HG02943 (cell line): ENCODE measurements around the gene BMPER.

Experiments used
- ATAC-seq: cut with Tn5 transposase; IDR thresholded peaks from one replicate; pipeline ENCODE4 v1.9.1; 2021; ENCODE audit warnings: mild to moderate bottlenecking, low read depth, moderate library complexity; ENCODE audit not compliant: unreplicated experiment

BMPER gene

DNA sequence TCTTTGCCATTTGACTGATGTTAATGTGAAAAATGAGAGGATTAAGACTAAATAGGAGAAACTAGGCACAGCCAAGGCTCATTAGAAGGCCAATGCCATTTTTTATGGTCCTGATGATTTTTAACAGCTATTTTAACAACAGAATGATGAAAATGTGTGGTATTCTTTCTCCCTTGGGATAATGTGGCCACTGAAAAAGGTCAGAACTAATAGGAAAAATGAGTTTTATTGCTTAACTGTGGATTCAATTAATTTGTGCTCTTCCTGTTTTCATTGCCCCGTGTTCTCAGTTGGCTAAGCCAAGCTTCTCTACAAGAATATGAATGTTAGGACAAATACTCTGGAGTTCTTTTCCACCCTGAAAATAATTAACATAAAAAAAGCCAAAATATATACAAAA lies 56.6 kb downstream of the BMPER start:
- ATAC-seq: no peak

DNA sequence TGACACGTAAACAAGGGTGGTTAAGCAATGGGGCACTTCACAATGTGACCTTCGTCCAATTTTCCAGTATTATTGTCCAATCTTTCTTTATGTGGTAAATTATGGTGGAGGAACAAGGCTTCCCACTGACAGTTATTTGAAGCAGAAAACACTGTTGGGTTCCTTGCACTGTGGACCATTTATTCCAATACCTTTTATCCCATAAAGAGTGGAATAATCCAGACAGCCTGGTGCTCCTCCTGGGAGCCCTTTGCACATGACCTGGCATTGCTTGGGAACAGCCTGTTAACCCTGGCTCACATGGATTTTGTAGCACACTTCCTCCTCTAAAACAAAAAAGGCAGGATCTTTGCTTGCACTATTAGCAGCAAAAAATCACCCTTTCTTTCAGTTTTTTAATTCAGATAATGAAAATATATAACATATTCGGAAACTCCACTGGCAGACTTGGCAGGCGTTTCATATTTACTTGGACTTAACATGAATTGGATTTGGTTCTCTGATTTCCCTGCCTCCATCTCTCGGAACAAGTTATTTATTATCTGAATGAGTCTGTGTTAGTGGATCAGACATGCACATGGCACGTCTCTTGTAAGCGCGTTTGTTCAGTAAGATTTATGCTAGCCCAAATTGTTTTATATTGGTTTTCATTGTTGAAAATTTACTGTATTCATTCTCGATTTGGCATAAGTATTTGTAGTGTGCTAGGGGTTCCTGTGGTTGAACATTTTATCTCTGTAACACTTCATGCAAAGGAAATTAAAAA lies 59.3 kb downstream of the BMPER start:
- no peak for ATAC-seq

DNA sequence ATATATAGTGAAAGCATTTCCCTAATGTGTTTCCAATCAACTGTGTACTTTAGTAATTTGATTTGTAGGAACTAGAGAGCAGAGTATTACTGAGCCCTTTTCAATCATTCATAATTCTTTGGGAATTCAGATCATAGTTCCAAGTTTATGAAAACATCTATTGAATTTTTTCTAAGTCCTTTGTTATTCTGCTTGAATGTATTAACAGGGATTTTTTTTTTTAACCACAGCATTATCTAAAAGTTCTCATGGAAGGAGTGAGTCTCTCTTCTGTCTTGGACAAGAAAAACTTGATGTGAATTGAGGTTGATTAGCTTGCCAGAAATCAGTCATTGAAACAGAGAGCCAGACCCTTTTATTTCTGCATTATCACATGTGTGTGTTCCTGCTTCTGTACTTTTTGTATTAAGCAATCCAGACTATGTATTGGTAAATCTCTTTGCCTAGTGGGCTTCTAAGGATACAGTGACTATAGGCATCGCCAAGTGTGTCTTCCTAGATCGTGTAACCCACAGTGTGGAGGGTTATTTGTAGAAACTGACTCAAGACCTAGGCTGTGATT lies 59.9 kb downstream of the BMPER start:
- ATAC-seq: no peak

DNA sequence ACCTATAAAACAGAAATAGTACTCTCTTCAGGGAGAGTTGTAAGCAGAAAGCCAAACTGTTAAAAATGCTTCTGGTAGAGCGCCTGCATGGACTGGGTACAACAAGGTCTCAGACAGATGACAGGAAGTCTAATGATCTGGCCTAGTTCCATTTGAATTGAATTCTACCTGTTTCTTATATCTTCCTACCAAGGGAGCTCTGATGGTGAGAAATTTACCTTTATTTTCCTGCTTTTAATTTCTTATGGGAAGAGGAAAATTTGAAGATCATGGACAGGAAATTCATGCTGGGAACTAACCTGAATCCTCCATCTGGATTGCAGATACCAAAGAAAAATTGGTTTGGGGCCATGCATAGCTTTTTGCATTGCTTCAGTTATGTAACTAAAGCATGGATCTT lies 63.3 kb downstream of the BMPER start:
- ATAC-seq: no peak

DNA sequence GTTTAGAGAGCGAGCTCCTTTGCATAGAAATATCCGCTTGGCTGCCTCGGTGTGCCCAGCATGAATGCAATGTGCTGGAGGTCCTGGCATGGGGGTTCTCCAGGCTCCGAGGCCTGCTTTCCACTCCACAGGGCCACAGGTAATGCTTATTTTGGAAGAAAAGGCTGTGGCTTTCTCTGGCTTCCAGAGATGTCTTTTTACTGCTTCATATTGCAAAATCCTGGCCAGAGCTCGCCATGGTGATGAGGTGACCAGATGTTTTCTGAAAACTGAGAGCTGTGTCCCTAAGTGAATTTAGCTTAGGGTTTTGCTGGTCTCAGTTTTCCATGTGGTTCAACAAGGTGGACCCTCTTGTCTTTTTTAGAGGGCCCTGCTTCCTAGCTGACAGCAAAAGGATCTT lies 65.2 kb downstream of the BMPER start:
- ATAC-seq: no peak

DNA sequence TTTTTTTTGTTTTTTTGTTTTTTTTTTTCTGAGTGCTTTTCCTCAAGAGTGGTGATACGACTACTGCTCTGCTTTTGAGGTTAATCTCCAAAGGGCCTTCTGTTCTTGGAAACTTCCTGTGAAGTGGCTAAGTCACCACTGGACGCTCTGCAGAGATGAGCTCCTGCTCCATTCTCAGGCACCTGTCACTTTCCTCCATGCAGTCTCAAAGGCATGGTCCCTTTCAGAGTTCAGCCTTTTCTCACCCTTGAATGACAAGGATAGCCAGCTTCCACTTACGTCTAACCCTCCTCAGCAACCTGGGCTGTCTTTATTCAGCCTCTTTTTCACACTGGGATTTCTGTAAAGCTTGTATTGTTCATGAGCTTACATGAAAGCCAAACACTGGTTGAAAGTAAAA lies 65.8 kb downstream of the BMPER start:
- ATAC-seq: no peak

DNA sequence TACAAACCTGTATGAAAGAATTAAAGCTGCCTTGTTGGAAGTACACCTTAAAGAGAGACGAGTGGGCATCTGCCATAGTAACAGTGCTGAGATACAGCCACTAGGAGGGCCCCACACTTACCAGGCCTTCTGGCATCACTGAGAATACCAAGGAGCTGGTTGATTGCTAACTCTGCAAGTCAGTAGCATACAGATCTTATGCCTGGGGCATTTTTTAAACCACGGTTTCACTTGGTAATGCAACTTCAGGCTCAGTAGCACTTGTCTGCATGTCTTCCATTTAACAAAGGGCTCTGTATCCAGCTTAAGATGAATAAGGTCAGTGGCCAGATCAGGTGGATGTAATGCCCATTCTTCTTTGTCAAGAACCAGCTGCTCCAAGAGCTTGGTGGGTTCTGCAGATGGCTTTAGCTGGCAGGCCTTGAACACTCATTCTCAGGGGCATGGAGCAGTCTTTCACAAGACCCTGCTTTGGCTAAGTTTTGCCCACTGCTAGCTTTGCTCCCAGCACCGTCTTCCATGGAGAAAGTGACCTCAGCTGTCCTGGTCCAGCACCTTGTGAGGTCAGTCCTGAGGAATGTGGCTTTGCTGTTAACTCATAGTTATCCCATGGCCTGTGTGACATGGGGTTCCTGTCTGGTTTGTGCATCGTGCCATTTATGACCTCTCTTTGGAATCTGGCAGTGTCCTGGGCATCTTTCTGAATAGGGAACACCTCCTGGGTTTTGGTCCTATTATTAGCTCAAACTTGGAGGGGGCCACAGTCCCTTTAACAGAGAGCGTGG lies 68.1 kb downstream of the BMPER start:
- ATAC-seq: no peak

DNA sequence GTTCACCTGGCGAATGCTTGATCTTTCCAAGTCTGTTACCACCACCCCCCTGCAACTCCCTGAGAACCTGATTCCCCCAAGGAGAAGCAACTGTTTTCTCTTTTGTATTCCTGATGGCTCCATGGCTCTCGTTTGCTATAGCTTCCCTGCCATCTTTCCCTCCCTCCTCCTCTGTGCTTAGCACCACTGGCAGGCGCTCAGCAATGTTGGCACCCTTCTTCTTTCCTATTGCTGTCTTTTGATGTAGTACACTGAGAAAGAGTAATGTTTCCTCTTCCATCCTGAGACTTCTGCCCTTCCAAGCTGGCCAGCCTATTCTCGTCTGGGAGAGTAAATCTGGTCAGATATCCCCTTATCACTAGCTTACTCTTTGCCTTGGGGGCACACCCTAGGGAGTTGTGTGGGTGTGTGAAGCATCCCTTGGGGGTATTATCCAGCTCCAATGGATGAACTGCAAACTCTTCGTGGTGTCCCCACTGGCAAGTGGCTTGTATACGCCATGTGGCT lies 74.0 kb downstream of the BMPER start:
- ATAC-seq: no peak

DNA sequence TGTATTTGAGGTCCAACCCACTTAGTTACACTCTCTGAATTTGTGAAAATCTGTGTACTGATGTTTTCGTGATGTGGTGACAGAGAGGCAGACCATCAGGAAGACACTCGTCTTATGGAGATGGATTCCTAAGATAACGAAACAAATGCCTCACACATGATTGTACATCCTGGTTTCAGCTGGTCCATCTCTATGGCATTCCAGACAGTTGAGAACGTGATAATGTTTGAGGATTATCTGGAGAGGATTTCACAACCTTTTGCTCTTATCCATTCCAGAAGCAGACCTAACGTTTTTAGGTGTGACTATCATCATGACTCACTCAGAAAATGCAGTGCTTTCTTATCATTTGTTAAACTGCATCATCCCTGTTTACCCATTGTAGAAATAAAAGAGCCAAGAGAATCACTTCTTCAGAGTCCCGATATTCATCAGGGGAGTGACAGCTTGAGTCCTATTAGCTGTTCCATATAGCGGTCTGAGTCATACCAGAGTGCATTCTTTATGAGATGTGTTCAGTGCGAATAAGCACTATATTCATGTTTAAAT lies 74.5 kb downstream of the BMPER start:
- ATAC-seq: no peak

DNA sequence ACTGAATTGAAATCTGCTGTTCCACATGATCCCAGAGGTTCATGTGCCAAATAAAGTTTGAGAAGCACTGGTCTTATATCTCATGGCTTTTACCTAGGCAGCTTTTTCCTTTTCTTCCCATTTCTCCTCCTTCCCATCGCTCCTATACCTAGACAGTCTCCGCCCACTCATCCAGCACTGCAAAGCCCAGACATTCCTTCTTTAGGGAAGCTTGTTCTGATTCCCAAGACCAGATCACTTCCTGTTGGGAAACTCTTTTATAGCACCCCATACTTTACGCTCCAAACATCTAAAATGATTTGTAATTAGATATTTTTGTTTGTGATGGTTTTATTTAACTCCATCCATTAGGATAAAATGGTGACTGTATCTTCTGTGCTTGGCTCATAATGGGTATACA lies 75.9 kb downstream of the BMPER start:
- ATAC-seq: no peak

DNA sequence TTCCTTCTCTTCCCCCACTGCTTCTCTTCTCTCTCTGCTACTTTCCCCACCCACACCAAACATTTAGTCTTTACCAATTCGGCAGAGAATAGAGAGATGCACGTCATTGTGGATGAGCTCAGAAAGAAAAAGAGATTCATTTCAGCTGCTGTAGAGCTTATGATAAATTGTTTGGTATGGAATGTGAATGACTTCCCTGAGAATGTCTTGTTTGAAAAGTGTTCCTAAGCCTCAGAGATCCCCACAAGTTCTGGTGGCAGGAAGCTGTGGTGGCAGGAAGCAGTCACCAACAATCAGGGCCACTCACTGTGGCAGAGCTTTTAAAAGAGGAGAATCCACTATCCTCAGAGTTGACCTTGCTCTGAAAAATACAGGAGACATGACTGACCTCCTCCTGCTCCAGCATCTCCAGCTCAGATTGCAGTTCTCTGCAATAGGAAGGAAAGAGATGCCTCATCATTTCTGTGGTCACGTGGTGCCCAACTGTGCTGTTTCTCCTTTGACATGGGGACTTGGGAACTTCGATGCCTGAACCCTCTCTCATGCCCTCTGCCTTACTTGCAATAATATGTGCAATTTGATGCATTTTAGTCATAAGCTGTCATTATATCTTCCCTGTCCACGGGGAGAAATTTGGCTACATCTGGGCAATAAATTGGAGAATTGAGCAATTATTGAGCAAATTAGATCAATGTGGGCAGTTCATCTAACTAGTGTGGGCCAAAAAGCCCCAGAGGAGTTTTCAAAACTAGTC lies 76.5 kb downstream of the BMPER start:
- ATAC-seq: no peak

DNA sequence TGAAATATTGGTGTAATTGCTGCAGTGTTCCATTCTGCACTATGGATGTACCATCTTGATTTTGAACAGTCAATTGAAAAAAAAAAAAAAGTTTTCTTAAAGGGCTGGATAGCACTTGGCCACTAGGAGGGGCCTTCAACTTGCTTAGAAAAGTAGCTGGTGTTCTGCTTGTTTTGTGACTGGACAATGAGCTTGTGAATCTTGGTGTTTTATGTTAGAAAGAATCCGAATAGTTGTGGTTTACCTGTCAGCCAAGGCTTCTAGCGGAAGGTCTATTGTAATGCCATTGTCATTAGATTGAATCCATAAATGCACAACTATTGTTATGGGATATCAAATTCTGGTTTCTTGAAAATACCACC lies 77.1 kb downstream of the BMPER start:
- ATAC-seq: no peak

DNA sequence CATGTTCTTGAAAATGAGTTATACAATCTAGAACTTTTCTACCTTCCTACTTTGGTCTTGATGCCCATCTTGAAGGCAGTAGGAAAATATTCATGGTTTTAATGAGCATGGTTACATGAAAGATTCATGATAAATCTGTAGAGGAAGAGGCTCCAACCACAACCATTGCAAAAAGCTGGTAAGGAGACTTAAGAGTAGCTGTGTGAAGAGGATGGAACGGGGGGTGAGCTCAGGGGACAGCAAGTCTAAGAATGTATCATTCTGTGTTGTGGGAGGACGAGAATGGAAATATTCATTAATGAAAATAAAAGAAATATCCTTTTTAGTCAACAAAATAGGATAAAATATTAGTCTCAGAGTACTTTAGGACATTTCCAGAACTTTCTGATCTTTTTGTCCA lies 81.1 kb downstream of the BMPER start:
- no peak for ATAC-seq

DNA sequence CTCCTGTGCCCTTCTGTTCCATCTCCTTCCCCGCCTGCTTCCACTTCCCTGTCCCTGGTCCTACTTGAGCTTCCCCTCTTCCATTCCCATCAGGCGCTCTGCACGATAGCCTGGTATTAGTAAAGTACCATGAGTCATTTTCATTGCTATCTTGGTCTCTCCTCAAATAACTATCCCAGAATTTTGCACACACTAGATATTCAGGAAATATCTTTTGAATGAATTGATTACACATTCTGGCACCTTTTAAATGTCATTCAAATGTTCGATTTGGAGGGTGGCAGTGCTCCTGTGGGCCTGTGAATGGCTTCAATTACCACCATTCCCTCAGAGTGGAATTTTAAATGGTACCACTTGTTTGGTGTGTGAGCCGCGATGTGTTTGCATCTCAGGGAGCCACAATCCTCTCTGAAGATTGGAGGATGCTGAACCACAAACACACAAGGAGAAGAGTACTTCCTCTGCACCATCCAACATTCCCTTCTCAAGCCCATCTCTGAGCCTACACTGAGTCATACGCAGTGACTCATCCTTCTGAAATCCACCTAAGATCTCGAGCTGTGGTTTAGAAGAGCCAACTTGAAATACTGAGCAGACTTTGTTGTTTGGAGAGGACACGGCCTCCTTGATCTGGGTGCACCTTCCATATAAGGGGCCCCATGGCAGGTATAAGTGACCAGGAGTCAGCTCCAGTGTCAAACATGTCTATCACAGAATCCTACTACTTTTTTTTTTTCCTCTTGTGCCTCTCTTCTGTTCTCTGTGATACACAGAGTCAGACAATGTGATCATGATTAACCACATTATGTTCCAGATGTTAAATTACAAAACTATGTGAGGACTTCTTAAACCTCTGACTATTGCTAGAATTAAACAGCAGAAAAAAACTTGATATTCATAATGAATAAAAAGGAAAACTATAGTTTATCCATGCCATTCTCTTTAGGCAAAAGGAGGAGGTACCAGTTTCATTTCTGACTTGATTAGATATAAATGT lies 81.9 kb downstream of the BMPER start:
- ATAC-seq: no peak

DNA sequence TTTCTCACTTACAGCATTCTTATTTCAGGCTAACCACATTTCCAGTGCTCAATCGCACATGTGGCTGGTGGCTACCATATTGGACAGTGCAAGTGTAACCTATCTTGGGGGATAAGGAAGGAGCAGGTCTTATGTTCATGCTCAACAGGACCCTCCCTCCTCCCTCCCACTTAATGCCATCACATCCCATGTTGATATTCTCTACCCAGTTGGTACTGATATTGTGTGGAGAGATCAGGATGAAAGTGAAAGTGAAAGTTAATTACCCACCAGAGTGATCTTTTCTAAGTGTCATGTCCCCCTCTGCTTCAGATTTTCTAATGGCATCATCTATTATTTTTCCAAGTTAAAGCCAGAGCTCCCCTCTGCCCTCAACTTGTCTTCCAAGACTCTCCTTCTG lies 91.6 kb downstream of the BMPER start:
- no peak for ATAC-seq

DNA sequence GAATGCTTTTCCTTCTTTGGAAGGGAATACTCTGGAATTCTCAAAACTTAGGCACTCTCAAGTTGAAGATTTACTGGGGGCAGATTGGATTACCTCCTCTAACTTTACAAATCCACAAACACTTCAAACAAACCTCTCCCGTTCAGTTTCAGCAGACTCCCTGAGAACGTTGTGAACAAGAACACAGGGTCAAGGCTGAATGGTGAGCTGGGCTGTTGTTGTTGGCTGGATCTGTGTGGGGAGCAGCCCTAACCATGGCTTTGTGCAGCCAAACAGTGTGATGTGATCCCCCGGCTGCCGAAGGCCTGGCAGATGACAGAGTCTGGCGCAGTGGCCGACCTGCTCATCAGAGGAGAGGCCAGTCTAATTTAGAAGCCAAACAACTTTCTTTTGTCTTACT lies 93.1 kb downstream of the BMPER start:
- ATAC-seq: no peak

DNA sequence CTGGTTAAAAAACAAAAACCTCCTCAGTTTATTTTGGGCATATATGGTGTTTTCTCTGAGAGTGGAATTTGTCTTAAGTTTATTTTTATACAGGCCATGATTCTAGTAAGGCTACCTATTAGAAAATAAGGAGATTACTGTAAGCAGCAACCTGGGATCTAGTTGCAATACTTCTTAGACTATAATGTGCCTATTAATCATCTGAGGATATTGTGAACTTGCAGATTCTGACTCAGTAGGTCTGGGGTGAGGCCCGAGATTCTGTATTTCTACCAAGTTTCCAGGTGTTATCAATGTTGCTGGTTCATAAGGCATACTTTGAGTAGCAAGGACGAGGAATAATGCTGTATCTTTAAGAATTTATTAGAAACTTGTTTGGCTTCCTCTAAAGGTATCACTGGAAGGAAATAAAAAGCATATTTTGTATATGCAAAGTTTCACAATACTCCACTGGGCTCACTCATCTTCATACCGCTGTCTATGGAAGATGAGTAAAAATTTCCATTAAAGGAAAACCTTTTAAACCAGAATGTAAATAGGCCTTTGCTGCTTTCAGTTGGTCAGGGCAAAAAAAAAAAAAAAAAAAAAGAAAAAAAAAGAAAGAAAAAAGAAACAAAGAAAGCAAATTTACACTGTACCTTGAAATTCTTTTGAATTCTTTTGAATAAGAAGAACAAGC lies 105.8 kb downstream of the BMPER start:
- ATAC-seq: no peak

DNA sequence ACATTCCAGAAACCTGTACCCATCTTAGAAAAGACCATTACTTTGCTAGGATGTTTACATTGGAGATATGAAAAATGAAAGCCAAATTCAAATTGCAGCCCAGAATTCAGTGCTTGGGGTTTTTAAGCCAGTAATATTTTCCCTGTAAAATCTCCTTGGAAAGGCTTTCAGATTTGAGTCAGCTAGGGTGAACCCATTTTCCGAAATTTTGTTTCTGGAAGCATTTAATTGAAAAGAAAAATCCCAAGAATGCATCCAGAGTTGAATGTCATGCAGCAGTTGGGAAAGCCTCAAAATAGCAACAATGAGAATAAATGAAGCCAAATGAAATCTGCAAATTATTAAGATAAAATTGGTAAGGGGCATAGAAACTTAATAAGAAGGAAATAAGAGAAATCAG lies 106.4 kb downstream of the BMPER start:
- ATAC-seq: no peak

DNA sequence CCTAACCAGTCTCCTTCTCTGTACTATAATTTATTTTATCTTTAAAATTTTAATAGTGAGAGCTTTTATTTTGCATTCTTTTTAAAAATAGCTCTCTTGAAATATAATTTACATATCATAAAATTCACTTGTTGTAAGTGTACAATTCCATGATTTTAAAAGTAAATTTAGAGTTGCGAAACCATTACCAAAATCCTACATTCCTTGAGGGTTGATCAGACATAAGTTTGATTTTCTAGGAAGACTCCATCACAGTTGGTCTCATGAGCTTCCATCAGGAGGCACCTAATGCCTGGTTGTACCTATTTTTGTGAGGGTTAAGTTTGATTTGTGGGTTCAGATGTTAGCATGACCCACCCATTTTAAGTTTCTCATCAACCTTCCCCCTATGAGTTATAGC lies 108.1 kb downstream of the BMPER start:
- no peak for ATAC-seq
